K562 (cell line): ENCODE data around the gene BTBD10. TPM values are rescaled to one million over a fixed set of nuclear protein-coding genes. Genes with fewer than 3 reads are reported as not detected.

Source experiments
- ATF7 ChIP-seq: fragments of 450-650 bp; IDR thresholded peaks from 2 replicates; pipeline ENCODE4 v1.7.1; 2014; ENCODE audit warnings: mild to moderate bottlenecking, moderate library complexity
- CBFB ChIP-seq: sonication (generic); formaldehyde crosslinking; IDR thresholded peaks from 2 replicates; pipeline ENCODE4 v1.4.0; 2020; ENCODE audit warnings: mild to moderate bottlenecking, missing genetic modification reagents
- CCAR2 ChIP-seq: fragments of 200-400 bp; formaldehyde crosslinking; IDR thresholded peaks from 2 replicates; pipeline ENCODE4 v1.6.1; 2017; ENCODE audit warnings: mild to moderate bottlenecking, low read depth, low read length
- CEBPB ChIP-seq: fragments of 450-650 bp; IDR thresholded peaks from 2 replicates; pipeline ENCODE4 v1.6.1; 2016; ENCODE audit warnings: missing genetic modification characterization, missing compliant biosample characterization
- DDX20 ChIP-seq: fragments of 450-650 bp; IDR thresholded peaks from 2 replicates; pipeline ENCODE4 v1.6.1; 2016; ENCODE audit warnings: missing genetic modification characterization, low read depth, mild to moderate bottlenecking, missing compliant biosample characterization, moderate library complexity
- ESRRA ChIP-seq: fragments of 450-650 bp; IDR thresholded peaks from 2 replicates; pipeline ENCODE4 v1.6.1; 2014; ENCODE audit warnings: low read depth, mild to moderate bottlenecking, moderate library complexity, borderline replicate concordance
- ETV5 ChIP-seq: sonication (generic); formaldehyde crosslinking; IDR thresholded peaks from 2 replicates; pipeline ENCODE4 v1.4.0; 2020; ENCODE audit warnings: low read depth, mild to moderate bottlenecking, missing genetic modification reagents
- FOXJ3 ChIP-seq: sonication (generic); formaldehyde crosslinking; IDR thresholded peaks from 2 replicates; pipeline ENCODE4 v1.4.0; 2020; ENCODE audit warnings: mild to moderate bottlenecking, missing genetic modification reagents
- MAZ ChIP-seq, 2 experiments: fragments of 450-650 bp in 1 of 2; sonication (generic) in 1 of 2; formaldehyde crosslinking; IDR thresholded peaks in 1 of 2; conservative IDR thresholded peaks in 1 of 2; 2 replicates each; pipeline versions ENCODE4 v1.4.0 to v1.5.0; 2020; ENCODE audit warnings: mild to moderate bottlenecking in 1 of 2, missing genetic modification reagents in 1 of 2
- MYBL2 ChIP-seq, 2 experiments: fragments of 450-650 bp in 1 of 2; sonication (generic) in 1 of 2; formaldehyde crosslinking in 1 of 2; IDR thresholded peaks; 2 replicates each; pipeline versions ENCODE4 v1.6.1 to v1.8.1; 2017 to 2022; ENCODE audit warnings: borderline replicate concordance in 1 of 2, inconsistent platforms in 1 of 2, low read depth in 1 of 2, mild to moderate bottlenecking in 1 of 2, missing genetic modification reagents in 1 of 2, moderate library complexity in 1 of 2
- NFXL1 ChIP-seq: fragments of 450-650 bp; formaldehyde crosslinking; IDR thresholded peaks from 2 replicates; pipeline ENCODE4 v1.4.0; 2021; ENCODE audit warnings: mild to moderate bottlenecking
- PHTF2 ChIP-seq: fragments of 250-450 bp; sonication (Bioruptor Pico); IDR thresholded peaks from 2 replicates; pipeline ENCODE4 v1.5.0; 2021; ENCODE audit warnings: mild to moderate bottlenecking
- RAD51 ChIP-seq: fragments of 450-650 bp; IDR thresholded peaks from 2 replicates; pipeline ENCODE4 v1.7.1; 2016; ENCODE audit warnings: low read depth, mild to moderate bottlenecking, borderline replicate concordance
- RBM17 ChIP-seq: fragments of 200-400 bp; formaldehyde crosslinking; IDR thresholded peaks from 2 replicates; pipeline ENCODE4 v1.6.1; 2017; ENCODE audit warnings: low read depth, mild to moderate bottlenecking, low read length, borderline replicate concordance
- SETDB1 ChIP-seq: IDR thresholded peaks from one replicate; pipeline ENCODE4 v1.6.1; 2012; ENCODE audit warnings: low read length, control low read depth, inconsistent platforms
- SUPT5H ChIP-seq: fragments of 450-650 bp; IDR thresholded peaks from 2 replicates; pipeline ENCODE4 v1.6.1; 2016
- TARDBP ChIP-seq: fragments of 450-650 bp; IDR thresholded peaks from 2 replicates; pipeline ENCODE4 v1.6.1; 2016
- TCF7L2 ChIP-seq: fragments of 150-350 bp; IDR thresholded peaks from 2 replicates; pipeline ENCODE4 v1.6.1; 2016; ENCODE audit warnings: low read depth, mild to moderate bottlenecking, low read length, moderate library complexity
- TEAD1 ChIP-seq, 2 experiments: fragments of 450-650 bp in 1 of 2; sonication (generic) in 1 of 2; formaldehyde crosslinking; IDR thresholded peaks; 2 replicates each; pipeline versions ENCODE4 v1.4.0 to v1.8.0; 2020 to 2022; ENCODE audit warnings: mild to moderate bottlenecking in 2 of 2, missing genetic modification reagents in 1 of 2
- ZNF830 ChIP-seq: fragments of 250-450 bp; sonication (Bioruptor Pico); IDR thresholded peaks from 2 replicates; pipeline ENCODE4 v1.5.0; 2021; ENCODE audit warnings: mild to moderate bottlenecking
- polyA plus RNA-seq, 8 experiments: library from polyadenylated mRNA; depleted of rRNA in 4 of 8; stranded (reverse) in 5 of 8; unstranded in 3 of 8; fragments of >200 nt; fragmentation: Nextera tagmentation in 2 of 8; fragmentation: Illumina TruSeq in 1 of 8; extraction: Ambion mirVana in 2 of 8; extraction: Trizol in 1 of 8; gene quantifications; 2 replicates each; pipeline versions ENCODE4 v1.2.1 to v1.2.3, GENCODE V29; 2011 to 2014; ENCODE audit warnings: inconsistent platforms in 1 of 8, missing spikeins in 1 of 8
- total RNA-seq, 7 experiments: library from RNA; depleted of rRNA in 6 of 7; stranded (reverse); fragments of >200 nt in 6 of 7; fragmentation: Illumina TruSeq in 2 of 7; extraction: Trizol in 2 of 7; gene quantifications; 2 replicates each; pipeline versions ENCODE4 v1.2.1 to v1.2.3, GENCODE V29; 2011 to 2021; ENCODE audit warnings: low replicate concordance in 1 of 7
- TF ChIP-seq, protein P1 (sequence below): fragments of 200-800 bp; sonication (Bioruptor generic); IDR thresholded peaks from 2 replicates; pipeline ENCODE4 v1.6.1; 2016; ENCODE audit warnings: missing genetic modification characterization, missing compliant biosample characterization
- TF ChIP-seq, protein P2 (sequence below): fragments of 450-650 bp; formaldehyde crosslinking; IDR thresholded peaks from 2 replicates; pipeline ENCODE4 v1.4.0; 2020; ENCODE audit warnings: mild to moderate bottlenecking, mixed read lengths

The BTBD10 gene
- total and polyA plus RNA-seq, 9 of the 15 experiments (the other 6 are each of a cell fraction or from before 2014, with no cell fraction given): 11.6 to 22.8 (median 16.3) TPM

DNA sequence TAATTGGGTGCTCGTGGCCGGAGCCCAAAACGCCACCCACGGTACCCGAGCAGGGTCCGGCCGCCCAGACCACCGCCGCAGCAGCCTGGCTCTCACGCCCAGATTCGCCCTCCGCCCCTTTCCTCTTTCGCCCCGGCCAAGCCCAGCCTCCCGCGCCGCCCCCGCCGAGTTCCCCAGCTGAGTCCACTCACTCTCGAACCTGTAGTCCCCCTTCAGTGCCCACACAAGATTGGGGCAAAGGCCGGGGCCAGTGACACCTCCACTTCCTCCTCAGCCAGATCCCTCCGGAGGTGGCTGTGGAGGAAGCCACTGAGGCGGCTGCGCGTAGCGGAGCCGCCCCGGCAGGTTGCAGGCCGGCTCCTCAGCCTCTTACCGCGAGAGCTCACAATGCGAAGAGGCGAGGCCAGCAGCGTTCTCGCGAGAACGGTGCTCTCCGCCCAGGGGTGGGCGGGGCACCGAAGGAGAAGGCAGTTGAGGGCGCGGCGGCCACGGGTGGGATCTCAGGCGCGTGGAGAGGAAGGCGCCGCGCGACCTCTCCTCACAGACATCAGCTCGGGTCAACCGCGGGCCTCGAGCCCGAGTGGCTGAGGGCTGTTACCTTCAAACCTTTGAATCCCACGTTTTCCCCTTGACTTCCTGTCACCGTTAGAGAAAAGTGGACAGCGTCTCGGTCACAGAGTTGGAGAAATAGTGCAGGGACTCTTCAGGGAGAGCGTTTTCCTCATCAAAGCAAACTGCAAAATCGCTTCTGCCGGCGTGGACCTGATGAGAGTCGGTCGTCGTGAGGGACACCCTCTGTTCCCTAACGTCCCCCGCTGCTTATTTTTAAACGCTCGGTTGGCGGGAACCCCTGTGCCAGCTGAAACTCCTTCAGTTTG, at the start of gene BTBD10 (continued):
- no peak for TF ChIP-seq CCAR2
- TF ChIP-seq ATF7: 0 out of 2 replicates have a peak, but pooled peaks have one; percentile 10
- TF ChIP-seq SUPT5H: peak; percentile 97
- peak; percentile 77; the same call in 1 of the 2 replicates for TF ChIP-seq ZNF830 (CRISPR knock-in tag)
- TF ChIP-seq RAD51: no peak
- TF ChIP-seq MYBL2 (IDR thresholded peaks at IDR 0.05; ENCODE audit: low read depth): peak; percentile 79
- TF ChIP-seq MYBL2 (CRISPR knock-in tag; IDR thresholded peaks at IDR 0.05; ENCODE audit: borderline replicate concordance): no peak
- TF ChIP-seq TARDBP: no peak
- no peak for TF ChIP-seq ETV5 (CRISPR knock-in tag)
- no peak for TF ChIP-seq SETDB1
- peak in 1 of 2 experiments; percentile 71; a peak in 1 of 4 replicates for TF ChIP-seq TEAD1 (CRISPR knock-in tag; IDR thresholded peaks at IDR 0.05)
- peak; percentile 77 to 78 for TF ChIP-seq MAZ (CRISPR knock-in tag; conservative IDR thresholded peaks at IDR 0.05 in 1 of 2, IDR thresholded peaks at IDR 0.05 in 1 of 2)
- TF ChIP-seq CEBPB: no peak
- no peak for TF ChIP-seq PHTF2 (CRISPR knock-in tag)
- TF ChIP-seq, protein P1, sequence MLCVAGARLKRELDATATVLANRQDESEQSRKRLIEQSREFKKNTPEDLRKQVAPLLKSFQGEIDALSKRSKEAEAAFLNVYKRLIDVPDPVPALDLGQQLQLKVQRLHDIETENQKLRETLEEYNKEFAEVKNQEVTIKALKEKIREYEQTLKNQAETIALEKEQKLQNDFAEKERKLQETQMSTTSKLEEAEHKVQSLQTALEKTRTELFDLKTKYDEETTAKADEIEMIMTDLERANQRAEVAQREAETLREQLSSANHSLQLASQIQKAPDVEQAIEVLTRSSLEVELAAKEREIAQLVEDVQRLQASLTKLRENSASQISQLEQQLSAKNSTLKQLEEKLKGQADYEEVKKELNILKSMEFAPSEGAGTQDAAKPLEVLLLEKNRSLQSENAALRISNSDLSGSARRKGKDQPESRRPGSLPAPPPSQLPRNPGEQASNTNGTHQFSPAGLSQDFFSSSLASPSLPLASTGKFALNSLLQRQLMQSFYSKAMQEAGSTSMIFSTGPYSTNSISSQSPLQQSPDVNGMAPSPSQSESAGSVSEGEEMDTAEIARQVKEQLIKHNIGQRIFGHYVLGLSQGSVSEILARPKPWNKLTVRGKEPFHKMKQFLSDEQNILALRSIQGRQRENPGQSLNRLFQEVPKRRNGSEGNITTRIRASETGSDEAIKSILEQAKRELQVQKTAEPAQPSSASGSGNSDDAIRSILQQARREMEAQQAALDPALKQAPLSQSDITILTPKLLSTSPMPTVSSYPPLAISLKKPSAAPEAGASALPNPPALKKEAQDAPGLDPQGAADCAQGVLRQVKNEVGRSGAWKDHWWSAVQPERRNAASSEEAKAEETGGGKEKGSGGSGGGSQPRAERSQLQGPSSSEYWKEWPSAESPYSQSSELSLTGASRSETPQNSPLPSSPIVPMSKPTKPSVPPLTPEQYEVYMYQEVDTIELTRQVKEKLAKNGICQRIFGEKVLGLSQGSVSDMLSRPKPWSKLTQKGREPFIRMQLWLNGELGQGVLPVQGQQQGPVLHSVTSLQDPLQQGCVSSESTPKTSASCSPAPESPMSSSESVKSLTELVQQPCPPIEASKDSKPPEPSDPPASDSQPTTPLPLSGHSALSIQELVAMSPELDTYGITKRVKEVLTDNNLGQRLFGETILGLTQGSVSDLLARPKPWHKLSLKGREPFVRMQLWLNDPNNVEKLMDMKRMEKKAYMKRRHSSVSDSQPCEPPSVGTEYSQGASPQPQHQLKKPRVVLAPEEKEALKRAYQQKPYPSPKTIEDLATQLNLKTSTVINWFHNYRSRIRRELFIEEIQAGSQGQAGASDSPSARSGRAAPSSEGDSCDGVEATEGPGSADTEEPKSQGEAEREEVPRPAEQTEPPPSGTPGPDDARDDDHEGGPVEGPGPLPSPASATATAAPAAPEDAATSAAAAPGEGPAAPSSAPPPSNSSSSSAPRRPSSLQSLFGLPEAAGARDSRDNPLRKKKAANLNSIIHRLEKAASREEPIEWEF (CRISPR knock-in tag): no peak
- no peak for TF ChIP-seq FOXJ3 (CRISPR knock-in tag)
- no peak for TF ChIP-seq DDX20 (tag)
- no peak for TF ChIP-seq TCF7L2
- no peak for TF ChIP-seq CBFB (CRISPR knock-in tag)
- TF ChIP-seq, protein P2, sequence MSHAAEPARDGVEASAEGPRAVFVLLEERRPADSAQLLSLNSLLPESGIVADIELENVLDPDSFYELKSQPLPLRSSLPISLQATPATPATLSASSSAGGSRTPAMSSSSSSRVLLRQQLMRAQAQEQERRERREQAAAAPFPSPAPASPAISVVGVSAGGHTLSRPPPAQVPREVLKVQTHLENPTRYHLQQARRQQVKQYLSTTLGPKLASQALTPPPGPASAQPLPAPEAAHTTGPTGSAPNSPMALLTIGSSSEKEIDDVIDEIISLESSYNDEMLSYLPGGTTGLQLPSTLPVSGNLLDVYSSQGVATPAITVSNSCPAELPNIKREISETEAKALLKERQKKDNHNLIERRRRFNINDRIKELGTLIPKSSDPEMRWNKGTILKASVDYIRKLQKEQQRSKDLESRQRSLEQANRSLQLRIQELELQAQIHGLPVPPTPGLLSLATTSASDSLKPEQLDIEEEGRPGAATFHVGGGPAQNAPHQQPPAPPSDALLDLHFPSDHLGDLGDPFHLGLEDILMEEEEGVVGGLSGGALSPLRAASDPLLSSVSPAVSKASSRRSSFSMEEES (CRISPR knock-in tag): no peak
- TF ChIP-seq NFXL1 (CRISPR knock-in tag): no peak
- no peak for TF ChIP-seq RBM17
- no peak for TF ChIP-seq ESRRA
